Measurements from ENCODE around the gene KRT81.
A peak's percentile ranks its signal among the peaks of the same experiment; 100 is the strongest.
"Not testable (repeated sequence)": the region's sequence is repeated elsewhere in the genome, so short reads cannot be mapped to it uniquely, and the experiment has no call there.

Gene KRT81

GRCh38 chr12:52256584-52256935, 34.8 kb downstream of the KRT81 start:
- no peak for DNase-seq (ENCODE audit: low read depth, low spot score)

DNA sequence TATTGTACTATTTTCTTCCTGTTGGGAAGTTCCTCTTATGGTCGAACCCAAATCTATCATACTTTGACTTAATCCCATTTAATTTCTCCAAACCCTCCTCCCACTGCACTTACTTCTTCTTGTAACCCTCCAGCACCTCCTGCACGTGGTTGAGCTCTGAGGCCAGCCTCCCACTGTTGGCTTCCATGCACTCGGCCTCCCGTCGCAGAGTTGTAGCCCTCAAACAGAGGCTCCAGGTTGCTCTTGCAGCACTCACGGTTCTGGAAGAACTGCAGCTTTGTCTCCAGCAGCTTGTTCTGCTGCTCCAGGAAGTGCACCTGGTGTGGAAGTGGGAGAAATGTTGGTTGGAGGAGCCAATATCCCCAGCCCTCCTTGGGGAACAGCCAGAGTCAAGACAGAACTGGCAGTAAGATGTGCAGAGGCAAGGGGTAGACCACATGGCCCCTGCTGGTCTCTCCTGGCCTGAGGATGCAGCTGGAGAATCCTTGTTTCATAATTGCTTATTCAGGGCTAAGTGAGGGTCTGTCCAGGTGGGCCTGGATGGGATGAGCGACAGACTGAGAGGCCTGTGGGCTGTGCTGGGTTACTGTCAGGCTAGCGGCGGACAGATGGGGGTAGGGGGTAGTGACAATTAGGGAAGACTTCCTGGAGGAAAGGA, 35.3 kb downstream of the KRT81 start:
- DNase-seq (ENCODE audit: low read depth, low spot score): no peak
- H3K27ac ChIP-seq: no peak overlapping the region

More at GRCh38 chr12:52256584-52256935, 34.8 kb downstream of the KRT81 start:
- no peak overlapping the region for H3K27ac ChIP-seq

DNA sequence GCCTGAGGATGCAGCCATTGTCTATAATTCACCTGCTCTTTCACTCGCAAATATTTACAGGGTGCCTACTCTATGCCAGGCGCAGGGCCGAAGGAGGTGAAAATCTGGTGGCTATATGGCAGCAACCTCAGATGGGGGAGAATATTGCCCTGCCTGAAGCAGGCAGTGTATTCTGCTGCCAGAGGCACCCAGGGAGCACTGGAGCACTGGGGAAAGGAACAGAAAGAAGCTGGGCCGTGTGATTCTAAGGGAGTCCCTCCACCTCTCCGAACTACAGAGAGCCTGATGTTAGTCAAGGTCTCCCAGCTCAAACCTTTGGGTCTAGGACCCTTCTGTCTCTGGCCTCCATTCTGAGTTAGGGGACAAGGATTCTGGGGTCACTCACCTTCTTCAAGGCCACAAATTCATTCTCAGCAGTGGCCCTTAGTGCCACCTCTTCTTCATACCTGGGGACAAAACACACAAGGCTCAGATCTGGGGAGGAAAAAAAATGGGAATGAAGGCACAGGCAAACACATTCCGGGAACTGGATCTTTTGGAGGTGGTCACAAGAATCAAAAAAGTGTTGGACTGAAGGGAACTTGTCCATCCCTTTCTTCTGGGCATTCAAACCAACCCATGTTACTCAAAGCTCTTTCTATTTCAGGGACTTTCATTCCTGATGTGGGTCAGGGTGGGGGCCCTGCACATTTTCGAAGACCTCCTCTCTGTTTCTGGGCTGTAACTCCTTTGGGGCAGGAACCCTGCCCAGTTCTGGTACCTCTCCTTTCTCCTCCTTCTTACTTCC, 36.2 kb downstream of the KRT81 start:
- no peak for DNase-seq (ENCODE audit: low read depth, low spot score)
- H3K27ac ChIP-seq: peak overlapping the region; percentile 9

DNA sequence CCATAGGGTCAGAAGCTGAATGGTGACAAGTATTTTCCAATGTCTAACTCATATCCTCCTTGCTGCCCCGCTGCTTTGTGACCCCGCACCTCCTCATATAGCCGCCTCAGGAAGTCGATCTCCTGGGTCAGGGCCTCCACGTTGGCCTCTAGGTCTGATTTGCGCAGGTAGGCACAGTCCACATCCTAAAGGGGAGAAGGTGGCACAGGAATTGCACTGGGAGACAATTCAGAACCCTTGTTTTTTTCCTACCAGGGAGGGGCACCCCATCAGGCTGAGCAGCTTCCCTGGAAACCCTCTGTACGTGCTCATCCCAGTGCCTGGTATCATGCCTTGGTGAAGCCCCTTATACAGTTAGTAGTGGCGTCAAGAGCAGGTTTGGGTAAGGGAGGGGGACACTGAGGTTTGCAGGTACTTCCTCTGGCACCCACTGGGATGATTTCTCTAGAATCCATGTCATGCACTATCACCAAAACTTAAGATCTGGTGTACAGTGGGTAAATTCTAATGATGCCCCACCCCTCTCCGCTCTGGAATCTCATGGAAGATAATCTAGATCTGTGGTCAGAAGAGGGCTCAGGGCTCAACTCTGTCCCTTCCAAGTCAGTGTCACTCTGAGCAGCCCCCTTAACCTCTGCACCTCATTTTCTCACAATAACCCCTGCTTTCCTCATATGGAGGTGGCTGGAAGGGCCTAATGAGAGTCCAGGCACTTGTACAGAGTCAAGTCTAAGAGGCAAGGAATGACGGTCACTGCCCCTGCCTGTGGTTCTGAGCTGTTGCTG, 37.0 kb downstream of the KRT81 start:
- no peak for DNase-seq (ENCODE audit: low read depth, low spot score)
- H3K27ac ChIP-seq: peak overlapping the region; percentile 9

- peak overlapping the region; percentile 98 for H3K27ac ChIP-seq
- no peak for DNase-seq (ENCODE audit: low read depth, low spot score)
Observed at GRCh38 chr12:52253391-52254179, 37.7 kb downstream of the KRT81 start.

GRCh38 chr12:52252728-52253343, 38.5 kb downstream of the KRT81 start:
- H3K27ac ChIP-seq: peak overlapping the region; percentile 98
- DNase-seq (ENCODE audit: low read depth, low spot score): no peak

GRCh38 chr12:52252175-52252615, 39.1 kb downstream of the KRT81 start:
- not testable (repeated sequence) for DNase-seq (ENCODE audit: low read depth, low spot score)

GRCh38 chr12:52251367-52252051, 39.8 kb downstream of the KRT81 start:
- peak overlapping the region; percentile 98 for H3K27ac ChIP-seq
- no peak for DNase-seq (ENCODE audit: low read depth, low spot score)

More at GRCh38 chr12:52252175-52252615, 39.1 kb downstream of the KRT81 start:
- H3K27ac ChIP-seq: peak overlapping the region; percentile 98

- no peak for DNase-seq (ENCODE audit: low read depth, low spot score)
- peak overlapping the region; percentile 98 for H3K27ac ChIP-seq
Observed at GRCh38 chr12:52250048-52250990, 41.0 kb downstream of the KRT81 start.

- peak overlapping the region; percentile 98 for H3K27ac ChIP-seq
- no peak for DNase-seq (ENCODE audit: low read depth, low spot score)
Observed at GRCh38 chr12:52249511-52250047, 41.8 kb downstream of the KRT81 start.

- DNase-seq (ENCODE audit: low read depth, low spot score): no peak
- peak overlapping the region; percentile 98 for H3K27ac ChIP-seq
Observed at GRCh38 chr12:52248541-52249461, 42.5 kb downstream of the KRT81 start.

DNA sequence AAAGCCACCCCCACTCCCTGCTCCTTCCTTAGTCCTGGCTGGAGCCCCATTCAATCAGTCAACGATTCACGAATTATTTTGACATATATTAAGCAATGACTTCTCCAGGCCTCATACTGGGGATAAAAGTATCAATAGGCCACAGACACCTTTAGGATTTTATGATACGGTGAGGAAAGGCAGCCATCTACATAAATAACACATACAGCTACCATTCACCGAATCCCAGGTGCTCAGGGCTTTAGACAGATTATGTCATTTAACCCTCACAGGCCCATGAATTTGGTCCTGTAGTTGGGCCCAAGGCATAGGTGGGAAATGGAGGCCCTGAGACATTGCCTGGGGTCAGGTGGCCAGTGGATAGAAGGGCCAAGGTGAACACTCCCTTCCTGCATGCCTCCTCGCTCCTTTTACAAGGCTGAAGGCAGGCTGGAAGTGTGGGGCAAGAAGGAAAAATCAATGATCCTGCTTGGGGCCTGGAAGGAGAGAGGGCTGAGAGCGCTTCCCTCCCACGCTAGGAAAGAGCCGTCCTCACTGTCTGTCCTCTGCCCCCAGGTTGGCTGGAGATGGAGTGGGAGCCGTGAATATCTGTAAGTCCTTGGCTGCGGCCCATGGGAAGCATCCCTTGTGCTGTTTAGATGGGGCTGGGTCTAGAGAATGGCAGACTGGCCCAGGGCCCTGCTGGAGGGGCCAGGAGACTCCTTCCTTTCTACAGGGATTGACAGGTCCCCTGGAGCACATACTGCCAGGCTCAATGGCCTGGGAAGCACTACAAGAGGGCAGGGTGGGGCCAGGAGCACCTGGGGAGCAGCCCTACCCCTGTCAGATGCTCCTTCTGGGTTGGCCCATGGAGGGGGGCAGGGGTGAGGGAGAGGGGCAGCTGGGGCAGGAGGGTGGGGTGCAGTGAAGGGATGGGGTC, 43.5 kb downstream of the KRT81 start:
- peak overlapping the region; percentile 98 for H3K27ac ChIP-seq
- DNase-seq (ENCODE audit: low read depth, low spot score): no peak

DNA sequence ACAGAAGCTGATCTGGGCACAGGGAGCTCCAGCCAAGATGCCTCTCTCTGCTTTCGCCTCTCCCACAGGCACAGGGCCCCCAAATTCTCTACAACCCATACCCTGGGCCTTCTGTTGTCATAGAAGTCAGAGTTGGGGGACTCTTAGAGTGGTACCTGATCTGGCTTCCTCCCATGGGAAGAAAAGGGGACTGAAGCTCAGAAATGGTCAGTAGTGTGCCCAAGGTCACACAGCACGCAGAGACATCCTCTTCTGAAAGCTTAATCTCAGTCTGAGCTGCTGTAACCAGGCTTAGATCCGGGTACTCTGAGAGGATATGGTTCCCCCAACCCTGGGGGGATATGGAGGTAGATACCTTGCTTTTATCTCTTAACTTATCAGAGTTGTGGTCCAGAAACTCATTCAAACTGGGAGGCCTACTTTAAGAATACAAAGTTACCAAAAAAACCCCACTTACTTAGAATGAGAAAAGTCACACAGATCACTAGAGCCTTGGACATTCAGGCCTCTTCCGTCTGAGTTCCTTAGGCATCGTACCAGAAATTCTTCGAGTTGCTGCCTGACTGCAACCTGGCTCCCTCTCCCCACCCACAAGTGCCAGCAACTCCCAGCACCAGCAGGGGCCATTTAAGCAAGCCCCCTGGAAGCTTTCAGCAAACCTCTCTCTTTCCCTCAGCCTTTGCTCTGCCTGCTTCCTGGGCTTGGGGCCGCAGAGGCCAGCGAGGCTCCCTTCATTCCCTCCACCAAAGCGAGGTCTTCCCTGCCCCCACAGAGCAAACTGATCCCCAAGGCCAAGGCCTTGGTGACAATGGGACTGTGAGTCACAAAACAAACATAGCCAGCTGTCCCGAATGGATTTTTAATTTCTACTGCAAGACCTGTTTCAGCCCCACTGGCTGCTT, 44.4 kb downstream of the KRT81 start:
- DNase-seq (ENCODE audit: low read depth, low spot score): no peak
- H3K27ac ChIP-seq: peak overlapping the region; percentile 98

DNA sequence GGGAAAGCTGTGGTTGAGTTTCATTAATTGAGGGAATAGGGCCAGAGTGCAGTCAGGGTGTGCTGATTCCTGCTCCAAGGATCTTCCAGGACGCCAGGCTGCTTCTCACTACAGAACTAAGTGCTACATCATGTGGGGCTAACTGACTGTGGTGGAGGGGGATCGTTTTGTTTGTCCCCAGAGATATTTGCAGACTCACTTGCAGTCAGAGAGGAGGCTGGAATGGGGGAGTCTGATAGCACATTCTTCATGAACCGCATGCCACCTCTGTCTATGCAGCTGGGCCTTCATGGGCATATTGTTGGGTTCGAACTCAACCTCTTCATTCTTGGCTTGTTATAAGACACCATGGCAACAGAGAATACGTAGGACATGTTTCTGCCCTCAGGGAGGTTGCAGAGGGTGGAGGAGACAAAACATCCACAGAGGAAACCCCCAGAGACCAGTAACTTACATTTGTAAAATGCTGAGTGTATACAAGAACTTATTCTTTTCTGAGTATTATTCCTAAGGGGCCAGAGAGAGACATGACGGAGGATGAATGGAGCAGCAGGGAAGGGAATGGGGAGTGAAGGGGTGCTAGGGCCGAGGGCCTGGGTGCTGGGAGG, 45.3 kb downstream of the KRT81 start:
- DNase-seq (ENCODE audit: low read depth, low spot score): no peak
- peak overlapping the region; percentile 98 for H3K27ac ChIP-seq

Data from epithelial cell of prostate (primary cell).